GM12878 (cell line): ENCODE measurements around the gene ARMC2. TPM values are rescaled to one million over a fixed set of nuclear protein-coding genes. Genes with fewer than 3 reads are reported as not detected.

ENCODE experiments used
- ATAC-seq: fragments of 200-7000 bp; cut with Tn5 transposase; 3 replicates; pipeline ENCODE4 v1.9.1; 2020; ENCODE audit warnings: mild to moderate bottlenecking, moderate library complexity
- BruUV-seq: library from RNA; stranded (reverse); fragments of 400-500 nt; replicated peaks from 2 replicates; lab custom pipeline; 2021; lab: Mats Ljungman, UMichigan
- CTCF ChIA-PET: fragments of 300-600 bp; sonication (Branson Sonifier 250); formaldehyde crosslinking; extraction: SDS; loops from one replicate; lab custom pipeline; 2021; ENCODE audit warnings: inconsistent platforms; lab: Yijun Ruan, JAX
- POLR2A ChIA-PET: fragments of 350-600 bp; formaldehyde crosslinking; extraction: SDS; loops from one replicate; lab custom pipeline; 2021; ENCODE audit warnings: inconsistent platforms; lab: Charles Lee
- RAD21 ChIA-PET: fragments of 300-600 bp; sonication (Branson Sonifier 250); formaldehyde crosslinking; loops from one replicate; lab custom pipeline; 2023; ENCODE audit warnings: antibody characterized with exemption; ENCODE audit not compliant: unreplicated experiment; lab: Charles Lee
- SMC1A ChIA-PET: fragments of 300-600 bp; sonication (Branson Sonifier 250); formaldehyde crosslinking; loops from one replicate; lab custom pipeline; 2023; ENCODE audit not compliant: unreplicated experiment, uncharacterized antibody; lab: Charles Lee
- DNase-seq: peaks from one replicate; pipeline ENCODE4 v3.0.0-alpha.2; 2011; ENCODE audit warnings: low read depth, low spot score
- FAIRE-seq: peaks from 3 replicates; lab custom pipeline; 2011; peaks lifted over from hg19 to GRCh38; lab: Jason Lieb, UNC
- H2AFZ ChIP-seq: 2 replicates; pipeline ENCODE4 v1.6.0; 2011; ENCODE audit warnings: low read depth, low read length, control low read depth; ENCODE audit not compliant: control insufficient read depth
- H3K27ac ChIP-seq: 2 replicates; pipeline ENCODE4 v1.5.1; 2011; ENCODE audit warnings: control low read depth; ENCODE audit not compliant: control insufficient read depth, insufficient read depth
- H3K27me3 ChIP-seq, 2 experiments: replicated peaks in 1 of 2; 2 replicates each; pipeline versions ENCODE4 v1.6.0 to v1.6.1; 2011; ENCODE audit warnings: low read length in 1 of 2; ENCODE audit not compliant: control insufficient read depth in 2 of 2, insufficient read depth in 2 of 2
- H3K36me3 ChIP-seq, 2 experiments: 2 replicates each; pipeline ENCODE4 v1.5.1; 2011; ENCODE audit warnings: low read length in 1 of 2; ENCODE audit not compliant: control insufficient read depth in 2 of 2, insufficient read depth in 2 of 2
- H3K4me1 ChIP-seq: 2 replicates; pipeline ENCODE4 v1.6.1; 2011; ENCODE audit warnings: mild to moderate bottlenecking, low read length, moderate library complexity, mixed read lengths; ENCODE audit not compliant: control insufficient read depth, insufficient read depth
- H3K4me2 ChIP-seq: 2 replicates; pipeline ENCODE4 v1.6.0; 2011; ENCODE audit warnings: control low read depth; ENCODE audit not compliant: control insufficient read depth, insufficient read depth
- H3K4me3 ChIP-seq: fragments of 200-600 bp; sonication (generic); 2 replicates; pipeline ENCODE4 v1.5.1; 2016
- H3K79me2 ChIP-seq: 2 replicates; pipeline ENCODE4 v1.6.0; 2011; ENCODE audit warnings: low read length; ENCODE audit not compliant: control insufficient read depth, insufficient read depth
- H3K9ac ChIP-seq: 2 replicates; pipeline ENCODE4 v1.8.0; 2011; ENCODE audit warnings: low read length, control low read depth, mixed read lengths; ENCODE audit not compliant: control insufficient read depth, insufficient read depth
- H3K9me3 ChIP-seq: replicated peaks from 3 replicates; pipeline ENCODE4 v1.5.1; 2011; ENCODE audit warnings: mild to moderate bottlenecking, low read length; ENCODE audit not compliant: control insufficient read depth, insufficient read depth
- H4K20me1 ChIP-seq: 2 replicates; pipeline ENCODE4 v1.6.0; 2011; ENCODE audit not compliant: control insufficient read depth, insufficient read depth
- HSF1 ChIP-seq: fragments of 150-350 bp; IDR thresholded peaks from 2 replicates; pipeline ENCODE4 v1.6.1; 2014; ENCODE audit warnings: mild to moderate bottlenecking, low read depth, low read length
- NFIC ChIP-seq: IDR thresholded peaks from 2 replicates; pipeline ENCODE4 v1.6.1; 2012; ENCODE audit warnings: low read depth, mild to moderate bottlenecking, inconsistent platforms, low read length, moderate library complexity
- NRF1 ChIP-seq: conservative IDR thresholded peaks from 2 replicates; pipeline ENCODE4 v1.6.1; 2011; ENCODE audit warnings: mild to moderate bottlenecking, low read depth, low read length, improper control_type of control experiment
- PRDM15 ChIP-seq: fragments of 450-650 bp; formaldehyde crosslinking; IDR thresholded peaks from 2 replicates; pipeline ENCODE4 v1.4.0; 2020; ENCODE audit warnings: mild to moderate bottlenecking, moderate library complexity
- RAD51 ChIP-seq: fragments of 450-650 bp; IDR thresholded peaks from 2 replicates; pipeline ENCODE4 v1.6.1; 2016; ENCODE audit warnings: moderate library complexity, mild to moderate bottlenecking, inconsistent platforms
- SMARCA5 ChIP-seq: fragments of 450-650 bp; IDR thresholded peaks from 2 replicates; pipeline ENCODE4 v1.6.1; 2017; ENCODE audit warnings: mild to moderate bottlenecking
- TARDBP ChIP-seq: IDR thresholded peaks from 2 replicates; pipeline ENCODE4 v1.6.1; 2016; ENCODE audit warnings: borderline replicate concordance
- TCF12 ChIP-seq: IDR thresholded peaks from 2 replicates; pipeline ENCODE4 v1.6.1; 2011; ENCODE audit warnings: low read depth, mild to moderate bottlenecking, low read length
- ZSCAN29 ChIP-seq: fragments of 450-650 bp; IDR thresholded peaks from 2 replicates; pipeline ENCODE4 v1.6.1; 2017; ENCODE audit warnings: mild to moderate bottlenecking, moderate library complexity
- WGBS: methylation state at CpG from one replicate; pipeline ENCODE4 v1.1.6; 2016; ENCODE audit warnings: low lambda C conversion rate; ENCODE audit not compliant: insufficient replicate concordance, insufficient coverage; ENCODE audit errors: missing lambda C conversion rate; 5-methylcytosine and 5-hydroxymethylcytosine counted together
- in situ Hi-C: fragments of 300-500 bp; cut with MboI; formaldehyde crosslinking; loops from 9 replicates; pipeline ENCODE4 v1.14.3; 2018; ENCODE audit warnings: mixed read lengths
- intact Hi-C: fragments of 100-400 bp; cut with micrococcal nuclease; formaldehyde crosslinking; loops from one replicate; pipeline ENCODE4 v1.14.2; 2022; ENCODE audit not compliant: unreplicated experiment
- polyA plus RNA-seq, 11 experiments: library from polyadenylated mRNA; depleted of rRNA in 4 of 11; unstranded in 6 of 11; stranded (reverse) in 5 of 11; fragments of >200 nt; fragmentation: Nextera tagmentation in 4 of 11; fragmentation: Illumina TruSeq in 1 of 11; extraction: Ambion mirVana in 4 of 11; extraction: Trizol in 1 of 11; gene quantifications; 1 replicate in 1 of 11; 2 replicates in 10 of 11; pipeline versions ENCODE4 v1.2.1 to v1.2.3, GENCODE V29; 2011 to 2016; ENCODE audit warnings: inconsistent platforms in 2 of 11, missing spikeins in 2 of 11, low read depth in 1 of 11
- total RNA-seq, 4 experiments: library from RNA; depleted of rRNA in 3 of 4; stranded (reverse); fragments of >200 nt in 3 of 4; fragmentation: Illumina TruSeq in 1 of 4; extraction: Trizol in 1 of 4; gene quantifications; 2 replicates each; pipeline versions ENCODE4 v1.2.1 to v1.2.3, GENCODE V29; 2013 to 2021

The ARMC2 gene
- total and polyA plus RNA-seq, 10 of the 15 experiments (the other 5 are each of a cell fraction or from before 2014, with no cell fraction given): 0.06 to 0.33 (median 0.21) TPM; not detected in 5

- FAIRE-seq: no peak
- Histone ChIP-seq H3K4me3 (no peak overlapping the region), H3K79me2 (no peaks in the 10 kb centered on the region), H3K9me3 (peaks cover 10% of the 10 kb centered on the region), H4K20me1 (no peaks in the 10 kb centered on the region), H2AFZ (no peak overlapping the region), H3K4me2 (no peak overlapping the region), H3K9ac (no peak overlapping the region), H3K4me1 (peaks cover 12% of the 10 kb centered on the region), H3K27me3 (peaks cover 0 to 5% of the 10 kb centered on the region in 2 experiments; a peak in 2 of 4 replicates), H3K27ac (no peak overlapping the region), H3K36me3 (no peaks in the 10 kb centered on the region)
- ChIA-PET POLR2A (no interaction called here), RAD21 (no interaction called here), CTCF (no interaction called here), SMC1A (no interaction called here)
- intact Hi-C loops: no loop called here
- BruUV-seq: no TSS peak
- ATAC-seq: no peak
- 66% methylated on average over 7 of the region's 7 CpGs for WGBS
- no peak for DNase-seq
- no peak for TF ChIP-seq RAD51
- TF ChIP-seq NRF1: no peak
- TF ChIP-seq PRDM15 (CRISPR knock-in tag): no peak
- no peak for TF ChIP-seq ZSCAN29
- no peak for TF ChIP-seq SMARCA5
- TF ChIP-seq TARDBP: no peak
- no peak for TF ChIP-seq TCF12
- no peak for TF ChIP-seq NFIC
- TF ChIP-seq HSF1: no peak
- in situ Hi-C loops: no loop called here
Measured at GRCh38 chr6:108877046-108877751, 29.0 kb downstream of the ARMC2 start.
